T47D (cell line): ENCODE measurements around the gene MBOAT2.

Source experiments
- DNase-seq, 2 experiments: peaks; one replicate each; pipeline versions ENCODE4 v3.0.0 to v3.0.0-alpha.2; 2011 to 2012; ENCODE audit warnings: low read depth in 1 of 2, low spot score in 1 of 2
- JUND ChIP-seq: IDR thresholded peaks from 2 replicates; pipeline ENCODE4 v1.6.1; 2012; ENCODE audit warnings: low read depth
- in situ Hi-C: cut with HindIII; loops from 2 replicates; pipeline ENCODE4 v1.10.0; 2016; ENCODE audit warnings: low sequenced_read_pairs, low pct_unique_long_range_greater_than_20kb

MBOAT2 gene

DNA sequence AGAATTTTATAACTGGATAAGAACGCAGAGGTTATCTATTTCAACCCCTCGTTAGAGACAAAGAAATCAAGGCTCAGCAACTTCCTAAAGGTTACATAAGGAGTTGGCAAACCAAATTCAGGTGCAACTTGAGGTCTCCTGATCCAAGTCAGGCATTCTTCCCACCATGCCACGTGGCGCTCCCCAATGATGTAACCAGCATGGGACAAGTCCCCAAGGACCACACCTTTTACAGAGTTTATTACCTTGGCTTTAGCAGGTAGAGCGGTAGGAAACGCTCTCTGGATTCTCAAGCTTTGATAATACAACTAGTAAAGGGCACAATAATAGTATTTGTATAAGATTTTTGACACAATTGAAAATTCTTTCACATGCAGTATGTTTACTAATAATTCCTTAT, 26.7 kb upstream of the MBOAT2 start:
- DNase-seq, result no peak
- TF ChIP-seq JUND, result no peak
- in situ Hi-C loops, result no loop called here

- in situ Hi-C loops, result no loop called here
- no peak for TF ChIP-seq JUND
- no peak for DNase-seq
Observed at GRCh38 chr2:9029721-9030120, 26.2 kb upstream of the MBOAT2 start.

- in situ Hi-C loops, result no loop called here
- no peak for TF ChIP-seq JUND
- DNase-seq, result no peak
Observed at GRCh38 chr2:9027884-9028283, 24.4 kb upstream of the MBOAT2 start.

- no peak for DNase-seq
- in situ Hi-C loops, result no loop called here
- TF ChIP-seq JUND, result no peak
Observed at GRCh38 chr2:9025746-9026145, 22.3 kb upstream of the MBOAT2 start.

- DNase-seq, result no peak
- no peak for TF ChIP-seq JUND
- in situ Hi-C loops, result no loop called here
Observed at GRCh38 chr2:9024575-9024974, 21.1 kb upstream of the MBOAT2 start.

DNA sequence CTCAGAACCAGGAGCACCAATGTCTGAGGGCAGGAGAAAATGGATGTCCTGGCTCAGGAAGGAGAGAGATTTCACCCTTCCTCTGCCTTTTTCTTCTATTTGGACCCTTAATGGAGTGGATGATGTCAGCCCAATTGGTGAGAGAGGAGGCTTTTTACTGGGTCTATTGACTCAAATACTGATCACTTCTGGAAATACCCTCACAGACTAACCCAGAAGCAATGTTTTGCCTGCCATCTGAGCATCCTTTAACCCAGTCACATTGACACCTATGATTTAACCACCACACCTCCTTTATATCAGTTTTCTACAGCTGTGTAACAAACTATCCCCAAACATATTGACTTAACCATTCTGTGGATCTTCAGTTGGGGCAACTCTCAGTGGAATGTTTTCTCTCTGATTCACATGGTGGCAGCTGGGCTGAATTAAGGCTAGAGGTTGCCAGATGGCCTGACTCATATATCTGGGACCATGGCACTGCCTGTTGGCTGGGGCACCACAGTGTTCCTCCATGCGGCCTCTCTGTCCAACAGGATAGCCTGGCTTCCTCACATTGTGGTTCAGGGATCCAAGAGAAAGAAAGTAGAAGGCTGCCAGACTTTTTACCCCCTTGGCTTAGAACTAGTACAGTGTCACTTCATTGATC, 18.2 kb upstream of the MBOAT2 start:
- TF ChIP-seq JUND, result no peak
- DNase-seq, result no peak
- in situ Hi-C loops, result no loop called here

GRCh38 chr2:9020267-9020666, 16.8 kb upstream of the MBOAT2 start:
- no peak for DNase-seq
- in situ Hi-C loops, result no loop called here
- no peak for TF ChIP-seq JUND

- no peak for DNase-seq
- in situ Hi-C loops, result no loop called here
- TF ChIP-seq JUND, result no peak
Observed at GRCh38 chr2:9018534-9018933, 15.1 kb upstream of the MBOAT2 start.

DNA sequence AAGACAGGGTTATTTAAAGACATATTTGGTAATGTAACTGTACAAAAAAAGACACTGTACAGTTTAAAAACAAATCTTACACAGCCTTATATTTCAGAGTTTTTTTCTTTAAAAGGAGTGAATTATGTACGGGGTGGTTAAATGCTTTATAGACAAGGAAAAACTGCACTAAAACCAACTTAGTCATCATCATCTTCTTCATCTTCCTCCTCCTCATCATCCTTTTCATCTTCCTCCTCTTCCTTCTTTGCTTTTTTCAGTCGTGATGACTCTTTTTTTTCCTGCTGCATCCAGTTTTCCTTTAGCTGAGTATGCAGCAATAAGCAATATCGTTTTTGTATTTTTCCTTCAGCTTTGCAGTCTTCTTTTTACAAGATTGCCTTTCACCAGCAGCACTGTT, 14.6 kb upstream of the MBOAT2 start:
- in situ Hi-C loops, result no loop called here
- DNase-seq, result no peak
- no peak for TF ChIP-seq JUND

DNA sequence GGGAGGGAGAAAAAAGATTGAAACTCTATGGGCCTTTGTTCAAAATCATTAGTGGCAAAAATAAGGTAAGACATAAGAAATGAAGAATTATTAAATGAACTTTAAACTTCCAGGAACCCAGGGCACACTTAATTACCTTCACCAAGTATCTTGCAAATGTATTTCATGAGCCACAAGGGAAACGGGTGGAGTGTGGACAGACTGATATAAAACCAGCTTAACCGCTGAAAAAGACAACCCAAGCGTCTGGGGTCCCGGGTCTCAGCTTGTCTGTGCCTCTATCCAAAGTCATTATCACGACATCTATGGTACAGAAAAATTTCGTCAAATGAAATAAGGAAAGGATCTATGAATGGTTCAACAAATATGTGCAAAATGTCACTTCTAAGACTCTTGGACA, 13.9 kb upstream of the MBOAT2 start:
- in situ Hi-C loops, result no loop called here
- no peak for TF ChIP-seq JUND
- no peak for DNase-seq

- TF ChIP-seq JUND, result no peak
- no peak for DNase-seq
- in situ Hi-C loops, result no loop called here
Observed at GRCh38 chr2:9015998-9016397, 12.5 kb upstream of the MBOAT2 start.

DNA sequence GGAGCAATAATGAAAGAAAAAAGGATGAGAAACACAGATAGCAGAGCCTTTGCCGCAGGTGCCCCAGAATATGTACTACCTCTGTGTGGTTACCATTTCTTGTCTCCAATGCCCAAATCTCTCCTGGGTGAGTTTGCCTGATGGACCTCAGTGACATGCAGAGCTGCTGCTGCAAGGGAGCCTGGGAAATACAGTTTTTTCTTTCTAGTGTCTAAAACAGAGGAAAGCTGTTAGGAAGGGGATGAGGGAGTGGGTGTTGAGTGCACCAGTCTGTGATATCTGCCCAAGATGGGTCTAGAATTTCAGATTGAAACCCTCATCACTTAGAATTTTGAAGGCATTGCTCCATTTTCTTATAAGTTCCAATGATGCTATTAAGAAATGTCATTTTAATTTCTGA, 9.9 kb upstream of the MBOAT2 start:
- no peak for DNase-seq
- in situ Hi-C loops, result no loop called here
- no peak for TF ChIP-seq JUND

DNA sequence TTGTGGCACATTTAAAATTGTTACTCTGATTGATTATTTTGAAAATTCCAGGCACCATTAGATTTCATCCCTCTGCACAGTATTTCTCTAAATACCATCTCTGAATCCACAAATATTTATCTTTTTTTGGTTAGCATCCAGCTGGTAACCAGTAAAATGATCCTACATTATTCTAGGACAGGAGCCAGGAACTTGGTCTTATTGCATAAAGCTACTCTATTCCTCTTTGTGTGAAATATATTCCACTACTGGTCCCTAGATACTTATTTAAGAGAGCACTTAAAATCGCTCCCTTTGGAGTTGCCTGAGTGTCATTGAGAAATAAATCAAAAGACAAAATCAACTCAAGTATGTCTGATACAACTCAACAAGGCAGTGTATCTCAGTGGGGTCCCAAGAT, 7.4 kb upstream of the MBOAT2 start:
- in situ Hi-C loops, result no loop called here
- no peak for DNase-seq
- no peak for TF ChIP-seq JUND

DNA sequence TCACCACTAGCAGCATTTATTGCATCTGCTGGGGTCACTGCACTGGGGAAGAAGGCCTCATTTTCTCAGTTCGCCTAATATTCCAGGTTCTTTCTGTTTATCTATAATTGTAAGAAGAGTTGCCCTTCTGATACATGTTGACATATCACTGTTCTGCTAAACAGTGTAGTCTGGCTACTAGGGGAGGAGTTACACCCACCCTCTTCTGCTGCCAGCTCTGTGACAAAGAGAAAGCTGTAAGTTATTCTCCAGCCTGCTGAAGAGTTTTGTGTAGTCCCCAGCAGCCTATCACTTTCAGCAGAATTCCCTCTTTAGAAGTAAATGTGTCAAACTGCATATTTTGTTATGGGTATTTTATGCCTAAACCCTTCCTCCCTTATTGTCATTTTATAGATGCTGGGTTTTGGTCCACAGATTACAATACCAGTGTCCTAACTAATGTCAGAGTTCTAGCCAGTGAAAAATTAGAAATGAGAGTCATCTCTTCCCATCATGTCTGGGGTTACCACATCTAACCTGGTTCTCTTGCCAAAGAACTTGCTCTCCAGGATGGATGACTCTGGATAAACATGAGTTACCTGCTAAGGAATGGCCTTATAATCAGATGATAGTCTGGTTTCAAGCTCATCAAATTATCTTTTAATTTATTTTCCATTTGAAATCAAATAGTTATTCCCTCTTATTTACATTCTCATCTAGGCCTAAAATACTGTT, 5.6 kb upstream of the MBOAT2 start:
- no peak for TF ChIP-seq JUND
- DNase-seq, result no peak
- in situ Hi-C loops, result no loop called here
